GM12878 (cell line): ENCODE results near the gene BCAT1.

Experiments used
- EGR1 ChIP-seq, 2 experiments: IDR thresholded peaks; 1 replicate in 1 of 2; 2 replicates in 1 of 2; pipeline ENCODE4 v1.6.1; 2011 to 2012; ENCODE audit warnings: low read depth in 2 of 2, low read length in 2 of 2, borderline replicate concordance in 1 of 2, mild to moderate bottlenecking in 1 of 2, moderate library complexity in 1 of 2
- EZH2 ChIP-seq: IDR thresholded peaks from 2 replicates; pipeline ENCODE4 v1.6.1; 2012; ENCODE audit warnings: low read depth, mild to moderate bottlenecking, control low read depth, inconsistent platforms, low read length, borderline replicate concordance; ENCODE audit not compliant: control insufficient read depth
- MXI1 ChIP-seq: fragments of 150-350 bp; IDR thresholded peaks from 2 replicates; pipeline ENCODE4 v1.6.1; 2011; ENCODE audit warnings: low read depth, mild to moderate bottlenecking, inconsistent platforms, low read length, improper control_type of control experiment
- NBN ChIP-seq: fragments of 450-650 bp; IDR thresholded peaks from 2 replicates; pipeline ENCODE4 v1.6.1; 2016
- NFIC ChIP-seq: IDR thresholded peaks from 2 replicates; pipeline ENCODE4 v1.6.1; 2012; ENCODE audit warnings: low read depth, mild to moderate bottlenecking, inconsistent platforms, low read length, moderate library complexity
- POLR2A ChIP-seq: IDR thresholded peaks from 2 replicates; pipeline ENCODE4 v1.6.1; 2011; ENCODE audit warnings: low read depth, mild to moderate bottlenecking, low read length
- SP1 ChIP-seq: IDR thresholded peaks from one replicate; pipeline ENCODE4 v1.6.1; 2011; ENCODE audit warnings: low read depth, low read length
- TCF7 ChIP-seq: IDR thresholded peaks from 2 replicates; pipeline ENCODE4 v1.6.1; 2014; ENCODE audit warnings: antibody characterized with exemption, borderline replicate concordance
- ZBTB40 ChIP-seq: fragments of 450-650 bp; IDR thresholded peaks from 2 replicates; pipeline ENCODE4 v1.6.1; 2016; ENCODE audit warnings: mild to moderate bottlenecking, moderate library complexity, borderline replicate concordance

GRCh38 chr12:24821691-24822090 is 127.2 kb downstream of the BCAT1 start:
- no peak for TF ChIP-seq SP1
- no peak for TF ChIP-seq ZBTB40
- TF ChIP-seq POLR2A, result no peak
- TF ChIP-seq EZH2, result no peak
- TF ChIP-seq EGR1 (IDR thresholded peaks at IDR 0.05; ENCODE audit: borderline replicate concordance in 1 of 2, low read depth in 2 of 2, low read length in 2 of 2), result no peak
- TF ChIP-seq NFIC, result no peak
- TF ChIP-seq TCF7, result peak; percentile 11; the same call in 1 of the 2 replicates
- TF ChIP-seq MXI1, result no peak
- TF ChIP-seq NBN, result no peak
